Breast epithelium (tissue), 3 donors: ENCODE results near the gene MARF1.

Experiments
- POLR2AphosphoS5 ChIP-seq, 3 donors: sonication (generic); formaldehyde crosslinking; IDR thresholded peaks; one replicate each; pipeline ENCODE4 v1.6.1; 2017; ENCODE audit warnings: antibody characterized with exemption in 3 of 3
- TF ChIP-seq, protein P1 (sequence below), 3 donors: fragments of 450-650 bp; IDR thresholded peaks; one replicate each; pipeline ENCODE4 v1.5.1; 2016 to 2017; ENCODE audit warnings: antibody characterized with exemption in 3 of 3, mild to moderate bottlenecking in 3 of 3, moderate library complexity in 3 of 3

DNA sequence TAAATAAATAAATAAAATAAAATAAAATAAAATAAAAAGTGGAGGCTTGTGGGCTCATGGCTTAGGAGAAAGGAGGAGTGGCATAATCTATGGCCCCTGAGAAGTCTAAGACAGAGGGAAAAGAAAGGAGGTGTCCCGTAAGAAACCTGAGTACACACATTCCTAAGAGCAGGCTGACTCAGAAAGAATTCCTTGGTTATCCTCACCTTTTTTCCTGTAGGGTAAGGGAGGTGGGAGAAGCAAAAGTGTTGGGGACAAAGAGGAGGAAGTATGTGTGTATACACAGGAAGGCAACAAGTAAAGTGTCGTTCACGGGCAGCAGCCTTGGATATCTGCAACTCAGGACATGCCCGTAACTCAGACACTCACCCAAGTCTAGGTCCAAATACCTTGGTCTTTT is 29.3 kb downstream of the MARF1 start:
- TF ChIP-seq, protein P1, sequence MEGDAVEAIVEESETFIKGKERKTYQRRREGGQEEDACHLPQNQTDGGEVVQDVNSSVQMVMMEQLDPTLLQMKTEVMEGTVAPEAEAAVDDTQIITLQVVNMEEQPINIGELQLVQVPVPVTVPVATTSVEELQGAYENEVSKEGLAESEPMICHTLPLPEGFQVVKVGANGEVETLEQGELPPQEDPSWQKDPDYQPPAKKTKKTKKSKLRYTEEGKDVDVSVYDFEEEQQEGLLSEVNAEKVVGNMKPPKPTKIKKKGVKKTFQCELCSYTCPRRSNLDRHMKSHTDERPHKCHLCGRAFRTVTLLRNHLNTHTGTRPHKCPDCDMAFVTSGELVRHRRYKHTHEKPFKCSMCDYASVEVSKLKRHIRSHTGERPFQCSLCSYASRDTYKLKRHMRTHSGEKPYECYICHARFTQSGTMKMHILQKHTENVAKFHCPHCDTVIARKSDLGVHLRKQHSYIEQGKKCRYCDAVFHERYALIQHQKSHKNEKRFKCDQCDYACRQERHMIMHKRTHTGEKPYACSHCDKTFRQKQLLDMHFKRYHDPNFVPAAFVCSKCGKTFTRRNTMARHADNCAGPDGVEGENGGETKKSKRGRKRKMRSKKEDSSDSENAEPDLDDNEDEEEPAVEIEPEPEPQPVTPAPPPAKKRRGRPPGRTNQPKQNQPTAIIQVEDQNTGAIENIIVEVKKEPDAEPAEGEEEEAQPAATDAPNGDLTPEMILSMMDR (IDR thresholded peaks at IDR 0.05), result no peak
- no peak for TF ChIP-seq POLR2AphosphoS5 (IDR thresholded peaks at IDR 0.05)
